Caco-2 (cell line): ENCODE measurements around the gene AP5M1. TPM values are rescaled to one million over a fixed set of nuclear protein-coding genes. Genes with fewer than 3 reads are reported as not detected.
A peak's percentile ranks its signal among the peaks of the same experiment; 100 is the strongest.

Source experiments
- BruUV-seq: library from RNA; stranded (reverse); fragments of 400-500 nt; replicated peaks from 2 replicates; lab custom pipeline; 2021; lab: Mats Ljungman, UMichigan
- CTCF ChIA-PET: fragments of 300-600 bp; sonication (Branson Sonifier 250); formaldehyde crosslinking; loops from one replicate; lab custom pipeline; 2022; ENCODE audit warnings: antibody characterized with exemption; lab: Charles Lee
- POLR2A ChIA-PET: fragments of 300-600 bp; sonication (Branson Sonifier 250); formaldehyde crosslinking; loops from one replicate; lab custom pipeline; 2022; ENCODE audit warnings: antibody characterized with exemption; lab: Charles Lee
- DNase-seq, 2 experiments: peaks; one replicate each; pipeline versions ENCODE4 v3.0.0 to v3.0.0-alpha.2; 2020 to 2022
- H3K27me3 ChIP-seq: replicated peaks from 2 replicates; pipeline ENCODE4 v1.6.0; 2011; ENCODE audit warnings: low read length; ENCODE audit not compliant: control insufficient read depth, insufficient read depth
- H3K36me3 ChIP-seq: 2 replicates; pipeline ENCODE4 v1.5.1; 2011; ENCODE audit warnings: low read length; ENCODE audit not compliant: control insufficient read depth, insufficient read depth
- H3K4me1 ChIP-seq: fragments of 250-450 bp; sonication (Bioruptor Pico); 2 replicates; pipeline ENCODE4 v1.5.1; 2020; ENCODE audit warnings: mild to moderate bottlenecking
- H3K4me3 ChIP-seq: 2 replicates; pipeline ENCODE4 v1.5.1; 2011; ENCODE audit warnings: low read depth, mild to moderate bottlenecking, control low read depth, low read length
- H3K9me3 ChIP-seq: fragments of 250-450 bp; sonication (Bioruptor Pico); 2 replicates; pipeline ENCODE4 v1.5.1; 2020; ENCODE audit warnings: mild to moderate bottlenecking, moderate library complexity
- H3K27ac Mint-ChIP-seq: one replicate; pipeline ENCODE4 v1.8.0; 2022; ENCODE audit warnings: mixed read lengths; ENCODE audit not compliant: unreplicated experiment
- H3K27me3 Mint-ChIP-seq: one replicate; pipeline ENCODE4 v1.8.0; 2022; ENCODE audit warnings: mixed read lengths; ENCODE audit not compliant: insufficient read depth, unreplicated experiment
- H3K36me3 Mint-ChIP-seq: one replicate; pipeline ENCODE4 v1.8.0; 2022; ENCODE audit warnings: mild to moderate bottlenecking, mixed read lengths; ENCODE audit not compliant: insufficient read depth, unreplicated experiment
- H3K4me1 Mint-ChIP-seq: one replicate; pipeline ENCODE4 v1.8.0; 2022; ENCODE audit warnings: low read depth, mixed read lengths; ENCODE audit not compliant: unreplicated experiment
- H3K4me3 Mint-ChIP-seq: one replicate; pipeline ENCODE4 v1.8.0; 2022; ENCODE audit warnings: mild to moderate bottlenecking, moderate library complexity, mixed read lengths; ENCODE audit not compliant: unreplicated experiment
- H3K9me3 Mint-ChIP-seq: one replicate; pipeline ENCODE4 v1.8.0; 2022; ENCODE audit warnings: mixed read lengths; ENCODE audit not compliant: unreplicated experiment
- intact Hi-C: fragments of 100-400 bp; cut with micrococcal nuclease; formaldehyde crosslinking; loops from one replicate; pipeline ENCODE4 v1.10.0; 2022; ENCODE audit not compliant: unreplicated experiment
- total RNA-seq: library from RNA; stranded (reverse); gene quantifications from 2 replicates; pipeline ENCODE4 v1.2.3, GENCODE V29; 2022
- TF ChIP-seq, protein P1 (sequence below), 2 experiments: fragments of 200-600 bp in 1 of 2; IDR thresholded peaks; 1 replicate in 1 of 2; 2 replicates in 1 of 2; pipeline versions ENCODE4 v1.5.1 to v1.8.0; 2011 to 2022; ENCODE audit warnings: antibody characterized with exemption in 1 of 2, control low read depth in 1 of 2, inconsistent platforms in 1 of 2, low read depth in 1 of 2, low read length in 1 of 2, mild to moderate bottlenecking in 1 of 2, moderate library complexity in 1 of 2; ENCODE audit not compliant: insufficient read depth in 1 of 2, severe bottlenecking in 1 of 2, unreplicated experiment in 1 of 2

AP5M1 gene
- total RNA-seq, 1 experiment from 2014 or later: 47.8 TPM

DNA sequence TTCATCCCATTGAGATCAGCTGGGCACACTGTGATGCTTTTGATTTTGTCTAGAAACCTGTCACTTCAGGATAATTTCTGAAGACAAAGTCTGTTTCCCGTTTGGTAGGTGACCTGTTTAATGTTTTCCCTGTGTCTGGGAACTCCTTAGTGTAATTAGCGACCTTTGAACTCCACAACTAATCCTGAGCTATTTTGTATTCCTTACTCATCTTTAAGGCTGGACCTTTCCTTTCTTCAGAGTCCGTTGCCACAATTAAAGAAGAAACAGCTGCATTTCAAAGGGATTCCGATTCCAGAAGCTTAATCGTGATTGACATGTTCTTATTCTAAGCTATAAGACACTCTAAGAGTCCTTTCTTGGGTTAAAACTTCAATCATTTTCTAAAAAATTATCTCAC lies 22.0 kb downstream of the AP5M1 start:
- Mint-ChIP-seq H3K27ac (no peak overlapping the region), H3K4me1 (no peaks in the 10 kb centered on the region), H3K36me3 (peaks cover 5% of the 10 kb centered on the region), H3K4me3 (peak overlapping the region; percentile 47), H3K27me3 (no peaks in the 10 kb centered on the region), H3K9me3 (no peaks in the 10 kb centered on the region)
- intact Hi-C loops: loop anchor here (5.0 to 10.0 kb wide), 3 partner anchors 73 to 626 kb away; no protein-coding TSS in a partner anchor
- peak in 1 of 2 experiments; percentile 37 for DNase-seq
- ChIA-PET CTCF (interaction anchor here (0.6 to 1.2 kb wide), 3 partner anchors 22 to 716 kb away, joined by 3 to 7 read pairs (median 7); partner anchors contain the start of genes AP5M1 and EXOC5), POLR2A (interaction anchor here (0.9 kb wide), 1 partner anchor 22 kb away, joined by 4 read pairs; the partner anchor contains the start of genes AP5M1 and EXOC5)
- Histone ChIP-seq H3K4me1 (peaks cover 29% of the 10 kb centered on the region), H3K36me3 (no peaks in the 10 kb centered on the region), H3K27me3 (no peaks in the 10 kb centered on the region), H3K9me3 (no peaks in the 10 kb centered on the region), H3K4me3 (no peak overlapping the region)
- TF ChIP-seq, protein P1, sequence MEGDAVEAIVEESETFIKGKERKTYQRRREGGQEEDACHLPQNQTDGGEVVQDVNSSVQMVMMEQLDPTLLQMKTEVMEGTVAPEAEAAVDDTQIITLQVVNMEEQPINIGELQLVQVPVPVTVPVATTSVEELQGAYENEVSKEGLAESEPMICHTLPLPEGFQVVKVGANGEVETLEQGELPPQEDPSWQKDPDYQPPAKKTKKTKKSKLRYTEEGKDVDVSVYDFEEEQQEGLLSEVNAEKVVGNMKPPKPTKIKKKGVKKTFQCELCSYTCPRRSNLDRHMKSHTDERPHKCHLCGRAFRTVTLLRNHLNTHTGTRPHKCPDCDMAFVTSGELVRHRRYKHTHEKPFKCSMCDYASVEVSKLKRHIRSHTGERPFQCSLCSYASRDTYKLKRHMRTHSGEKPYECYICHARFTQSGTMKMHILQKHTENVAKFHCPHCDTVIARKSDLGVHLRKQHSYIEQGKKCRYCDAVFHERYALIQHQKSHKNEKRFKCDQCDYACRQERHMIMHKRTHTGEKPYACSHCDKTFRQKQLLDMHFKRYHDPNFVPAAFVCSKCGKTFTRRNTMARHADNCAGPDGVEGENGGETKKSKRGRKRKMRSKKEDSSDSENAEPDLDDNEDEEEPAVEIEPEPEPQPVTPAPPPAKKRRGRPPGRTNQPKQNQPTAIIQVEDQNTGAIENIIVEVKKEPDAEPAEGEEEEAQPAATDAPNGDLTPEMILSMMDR (IDR thresholded peaks at IDR 0.05; ENCODE audit: insufficient read depth in 1 of 2, low read depth in 1 of 2, low read length in 1 of 2, severe bottlenecking in 1 of 2, unreplicated experiment in 1 of 2): no peak
- no TSS peak for BruUV-seq

DNA sequence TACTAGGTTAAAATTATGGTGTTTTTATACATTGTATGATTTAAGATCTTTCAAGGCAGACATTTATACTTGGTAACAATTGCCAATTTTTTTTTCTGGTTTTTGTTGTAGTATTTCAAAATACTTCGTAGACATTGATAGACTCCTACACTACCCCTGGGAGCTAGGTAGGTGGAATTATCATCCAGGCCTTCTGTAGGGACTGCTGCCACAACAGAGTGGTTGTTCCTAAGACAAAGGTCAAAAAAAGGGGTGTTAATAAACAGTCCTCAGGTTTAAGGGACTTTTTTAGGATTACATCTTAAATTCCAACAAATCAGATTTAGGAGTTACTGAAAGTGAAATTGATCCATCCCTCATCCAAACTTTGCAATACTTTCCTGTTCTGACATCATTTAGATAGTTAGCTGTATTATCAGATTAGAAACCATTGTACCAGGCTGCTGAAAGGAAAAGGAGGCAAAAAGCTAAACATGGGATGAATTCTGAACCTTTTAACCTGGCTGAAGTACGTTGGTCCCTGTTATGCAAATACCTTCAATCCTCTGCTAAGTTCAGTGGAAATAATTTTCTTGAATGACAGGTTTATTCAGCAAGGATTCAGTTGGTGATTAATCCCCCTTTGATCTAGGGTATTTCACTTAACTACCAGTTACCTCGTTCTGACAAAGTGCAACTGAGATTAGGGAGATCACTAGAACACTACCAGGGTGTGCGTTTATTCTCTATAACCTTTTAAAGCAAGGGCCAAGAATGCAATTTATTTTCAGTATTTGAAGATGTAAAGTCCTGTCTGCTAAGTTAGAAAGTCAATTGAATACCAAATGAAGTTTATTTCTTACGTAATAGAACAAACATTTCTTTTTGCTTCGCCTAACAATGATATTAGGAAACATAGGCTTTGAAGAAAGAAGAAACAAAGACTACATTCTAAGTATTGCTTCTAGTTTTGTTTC lies 23.2 kb downstream of the AP5M1 start:
- Mint-ChIP-seq H3K9me3 (no peaks in the 10 kb centered on the region), H3K4me1 (no peaks in the 10 kb centered on the region), H3K36me3 (peaks cover 5% of the 10 kb centered on the region), H3K27me3 (no peaks in the 10 kb centered on the region), H3K27ac (no peak overlapping the region), H3K4me3 (no peak overlapping the region)
- H3K36me3 ChIP-seq: no peaks in the 10 kb centered on the region
- ChIA-PET POLR2A (interaction anchor here (0.8 kb wide), 1 partner anchor 24 kb away, joined by 3 read pairs; the partner anchor contains the start of genes AP5M1 and EXOC5), CTCF (interaction anchor here (1.0 kb wide), 1 partner anchor 23 kb away, joined by 5 read pairs; the partner anchor contains the start of genes AP5M1 and EXOC5)
- TF ChIP-seq, protein P1 (IDR thresholded peaks at IDR 0.05; ENCODE audit: insufficient read depth in 1 of 2, low read depth in 1 of 2, low read length in 1 of 2, severe bottlenecking in 1 of 2, unreplicated experiment in 1 of 2): no peak
- DNase-seq: peak in 1 of 2 experiments; percentile 46
- intact Hi-C loops: loop anchor here (1.0 to 10.0 kb wide), 4 partner anchors 24 to 627 kb away; partner anchors contain the start of genes AP5M1 and EXOC5
- no peaks in the 10 kb centered on the region for H3K9me3 ChIP-seq
- no peak overlapping the region for H3K4me3 ChIP-seq
- no peaks in the 10 kb centered on the region for H3K27me3 ChIP-seq
- BruUV-seq: no TSS peak
- H3K4me1 ChIP-seq: peaks cover 29% of the 10 kb centered on the region
